IMR-90 (cell line): ENCODE results near the gene KCNMA1.

Source experiments
- CEBPB ChIP-seq: IDR thresholded peaks from 2 replicates; pipeline ENCODE4 v1.6.1; 2012; ENCODE audit warnings: low read depth, low read length, improper control_type of control experiment
- CTCF ChIP-seq: conservative IDR thresholded peaks from 2 replicates; pipeline ENCODE4 v1.5.1; 2012; ENCODE audit warnings: mild to moderate bottlenecking, low read depth, low read length, improper control_type of control experiment
- ELK1 ChIP-seq: fragments of 150-350 bp; IDR thresholded peaks from 2 replicates; pipeline ENCODE4 v1.6.1; 2016; ENCODE audit warnings: low read depth, mild to moderate bottlenecking, low read length, moderate library complexity, borderline replicate concordance
- MAFK ChIP-seq: IDR thresholded peaks from 2 replicates; pipeline ENCODE4 v1.6.1; 2012; ENCODE audit warnings: low read depth, low read length, improper control_type of control experiment
- POLR2A ChIP-seq: IDR thresholded peaks from 2 replicates; pipeline ENCODE4 v1.6.1; 2012; ENCODE audit warnings: mild to moderate bottlenecking, low read depth, low read length

- TF ChIP-seq CTCF: no peak
- no peak for TF ChIP-seq ELK1
- no peak for TF ChIP-seq POLR2A
- no peak for TF ChIP-seq MAFK
- TF ChIP-seq CEBPB: no peak
Measured at GRCh38 chr10:77685432-77685831, 47.8 kb upstream of the KCNMA1 start.
